HG03432 (cell line): ENCODE data around the gene FREY1.

Source experiments
- ATAC-seq: cut with Tn5 transposase; IDR thresholded peaks from one replicate; pipeline ENCODE4 v1.9.1; 2021; ENCODE audit warnings: mild to moderate bottlenecking, moderate library complexity; ENCODE audit not compliant: unreplicated experiment

Gene FREY1

GRCh38 chr11:45929486-45930030 lies 22.5 kb upstream of the FREY1 start:
- ATAC-seq = no peak

- no peak for ATAC-seq
These were observed 21.6 kb upstream of the FREY1 start for GRCh38 chr11:45928535-45929215.

- no peak for ATAC-seq
These were observed 20.8 kb upstream of the FREY1 start for GRCh38 chr11:45927684-45928413.

- no peak for ATAC-seq
These were observed 20.2 kb upstream of the FREY1 start for GRCh38 chr11:45927332-45927683.

- no peak for ATAC-seq
These were observed 19.7 kb upstream of the FREY1 start for GRCh38 chr11:45926536-45927331.

GRCh38 chr11:45926001-45926401 lies 18.9 kb upstream of the FREY1 start:
- ATAC-seq = no peak

GRCh38 chr11:45925550-45925949 lies 18.5 kb upstream of the FREY1 start:
- no peak for ATAC-seq

GRCh38 chr11:45924927-45925326 lies 17.9 kb upstream of the FREY1 start:
- no peak for ATAC-seq

- ATAC-seq = no peak
These were observed 17.2 kb upstream of the FREY1 start for GRCh38 chr11:45924036-45924915.

GRCh38 chr11:45922425-45923082 lies 15.5 kb upstream of the FREY1 start, which contains the start of gene LARGE2:
TSS of gene LARGE2 (plus strand) at chr11:45922656. CDS start at chr11:45922883, 227 bp downstream.
- ATAC-seq = no peak

- ATAC-seq = no peak
These were observed 14.7 kb upstream of the FREY1 start for GRCh38 chr11:45921561-45922424.

GRCh38 chr11:45920531-45921477 lies 13.7 kb upstream of the FREY1 start:
- ATAC-seq = no peak

GRCh38 chr11:45919806-45920530 lies 12.9 kb upstream of the FREY1 start:
- no peak for ATAC-seq

- ATAC-seq = no peak
These were observed 12.0 kb upstream of the FREY1 start for GRCh38 chr11:45918962-45919675.

- ATAC-seq = peak; percentile 47
These were observed 11.4 kb upstream of the FREY1 start for GRCh38 chr11:45918331-45918941.
